ENCODE results near the gene RBM28.

- TF ChIP-seq GATA3 (IDR thresholded peaks at IDR 0.05; ENCODE audit: low read depth, low read length) (no peak), GATA2 (IDR thresholded peaks at IDR 0.05; ENCODE audit: low read depth, low read length) (no peak)
Measured at GRCh38 chr7:128321044-128321422, 22.7 kb downstream of the RBM28 start.

Data from SH-SY5Y (cell line).